Endothelial cell of umbilical vein (primary cell): ENCODE data around the gene L2HGDH. TPM values are rescaled to one million over a fixed set of nuclear protein-coding genes. Genes with fewer than 3 reads are reported as not detected.

ENCODE experiments used
- BruUV-seq: library from RNA; stranded (reverse); fragments of 400-500 nt; replicated peaks from 2 replicates; lab custom pipeline; 2021; lab: Mats Ljungman, UMichigan
- CTCF ChIA-PET: fragments of 300-600, 350-600 bp; sonication (Branson Sonifier 250); formaldehyde crosslinking; loops from one replicate; lab custom pipeline; 2021; ENCODE audit warnings: antibody characterized with exemption, inconsistent platforms; lab: Charles Lee
- POLR2A ChIA-PET: fragments of 300-600, 350-600 bp; sonication (Branson Sonifier 250); formaldehyde crosslinking; loops from one replicate; lab custom pipeline; 2021; ENCODE audit warnings: antibody characterized with exemption, inconsistent platforms; lab: Charles Lee
- DNase-seq: peaks from one replicate; pipeline ENCODE4 v3.0.0-alpha.2; 2011; ENCODE audit warnings: low read depth, low spot score
- FAIRE-seq: peaks from 2 replicates; lab custom pipeline; 2011; peaks lifted over from hg19 to GRCh38; lab: Jason Lieb, UNC
- H2AFZ ChIP-seq: 2 replicates; pipeline ENCODE4 v1.6.0; 2012; ENCODE audit warnings: low read depth, low read length, control low read depth, inconsistent platforms
- H3K27ac ChIP-seq: 2 replicates; pipeline ENCODE4 v1.5.1; 2011; ENCODE audit warnings: low read depth, mild to moderate bottlenecking, control low read depth, low read length, moderate library complexity; ENCODE audit not compliant: insufficient read depth
- H3K27me3 ChIP-seq, 2 experiments: 2 replicates each; pipeline versions ENCODE4 v1.6.0 to v1.6.1; 2011; ENCODE audit warnings: low read length in 2 of 2, mixed read lengths in 1 of 2; ENCODE audit not compliant: control insufficient read depth in 2 of 2, insufficient read depth in 2 of 2
- H3K36me3 ChIP-seq, 2 experiments: 2 replicates in 1 of 2; 3 replicates in 1 of 2; pipeline ENCODE4 v1.5.1; 2011; ENCODE audit warnings: low read length in 2 of 2, mild to moderate bottlenecking in 1 of 2, moderate library complexity in 1 of 2; ENCODE audit not compliant: control insufficient read depth in 2 of 2, insufficient read depth in 2 of 2; ENCODE audit errors: extremely low read depth in 1 of 2
- H3K4me1 ChIP-seq: 3 replicates; pipeline ENCODE4 v1.5.1; 2011; ENCODE audit warnings: mild to moderate bottlenecking, low read length; ENCODE audit not compliant: control insufficient read depth, insufficient read depth; ENCODE audit errors: extremely low read depth
- H3K4me2 ChIP-seq: 2 replicates; pipeline ENCODE4 v1.6.1; 2011; ENCODE audit warnings: low read length, control low read depth, mixed read lengths; ENCODE audit not compliant: insufficient read depth
- H3K4me3 ChIP-seq, 3 experiments: fragments of 200-600 bp in 1 of 3; sonication (generic), shearing (Covaris generic) in 1 of 3; replicated peaks in 1 of 3; 2 replicates each; pipeline ENCODE4 v1.5.1; 2011 to 2016; ENCODE audit warnings: control low read depth in 3 of 3, low read length in 3 of 3, mild to moderate bottlenecking in 2 of 3, inconsistent platforms in 1 of 3, low read depth in 1 of 3, moderate library complexity in 1 of 3; ENCODE audit not compliant: insufficient read depth in 1 of 3
- H3K79me2 ChIP-seq: 2 replicates; pipeline ENCODE4 v1.6.0; 2012; ENCODE audit warnings: low read length, inconsistent platforms; ENCODE audit not compliant: control insufficient read depth, insufficient read depth
- H3K9ac ChIP-seq: replicated peaks from 2 replicates; pipeline ENCODE3; 2011; ENCODE audit warnings: low read length, control low read depth; ENCODE audit not compliant: insufficient read depth; ENCODE audit errors: extremely low read depth
- H3K9me1 ChIP-seq: replicated peaks from 3 replicates; pipeline ENCODE4 v1.6.0; 2011; ENCODE audit warnings: mild to moderate bottlenecking, low read length; ENCODE audit not compliant: control insufficient read depth, insufficient read depth; ENCODE audit errors: extremely low read depth
- H3K9me3 ChIP-seq: replicated peaks from 2 replicates; pipeline ENCODE4 v1.5.1; 2012; ENCODE audit warnings: low read length, inconsistent platforms; ENCODE audit not compliant: control insufficient read depth, insufficient read depth
- H4K20me1 ChIP-seq: replicated peaks from 2 replicates; pipeline ENCODE3; 2011; ENCODE audit warnings: mild to moderate bottlenecking, low read length; ENCODE audit not compliant: control insufficient read depth, insufficient read depth; ENCODE audit errors: extremely low read depth
- EZH2 ChIP-seq: IDR thresholded peaks from 2 replicates; pipeline ENCODE4 v1.6.1; 2012; ENCODE audit warnings: borderline replicate concordance, low read depth, mild to moderate bottlenecking, moderate library complexity, low read length, inconsistent platforms; ENCODE audit not compliant: severe bottlenecking
- FOS ChIP-seq: IDR thresholded peaks from 2 replicates; pipeline ENCODE4 v1.6.1; 2011; ENCODE audit warnings: mild to moderate bottlenecking, low read length, moderate library complexity, borderline replicate concordance; ENCODE audit not compliant: insufficient read depth
- GATA2 ChIP-seq: IDR thresholded peaks from 2 replicates; pipeline ENCODE4 v1.7.0; 2011; ENCODE audit warnings: low read depth, mild to moderate bottlenecking, moderate library complexity, mixed read lengths, low read length; ENCODE audit not compliant: insufficient read length, insufficient read depth
- JUN ChIP-seq: IDR thresholded peaks from 2 replicates; pipeline ENCODE4 v1.6.1; 2011; ENCODE audit warnings: borderline replicate concordance, low read depth; ENCODE audit not compliant: insufficient read length, insufficient read depth
- MAX ChIP-seq: IDR thresholded peaks from 2 replicates; pipeline ENCODE4 v1.6.1; 2011; ENCODE audit not compliant: insufficient read depth, insufficient read length
- MYC ChIP-seq: IDR thresholded peaks from one replicate; pipeline ENCODE4 v1.6.1; 2011; ENCODE audit warnings: mild to moderate bottlenecking, low read depth, low read length
- POLR2A ChIP-seq: IDR thresholded peaks from 2 replicates; pipeline ENCODE4 v1.6.1; 2012; ENCODE audit warnings: low read depth, mild to moderate bottlenecking, control low read depth, low read length
- POLR2AphosphoS5 ChIP-seq: IDR thresholded peaks from 2 replicates; pipeline ENCODE4 v1.6.1; 2012; ENCODE audit warnings: low read depth, mild to moderate bottlenecking, control low read depth, low read length, moderate library complexity; ENCODE audit not compliant: insufficient read depth
- dilution Hi-C: fragments of 300-500 bp; cut with MboI; formaldehyde crosslinking; loops from one replicate; pipeline ENCODE4 v1.15.0; 2019; ENCODE audit warnings: low sequenced_read_pairs; ENCODE audit not compliant: extremely low pct_ligation_motif_present
- intact Hi-C: fragments of 100-400 bp; cut with micrococcal nuclease; formaldehyde crosslinking; loops from one replicate; pipeline ENCODE4 v1.10.0; 2022
- polyA plus RNA-seq, 4 experiments: library from polyadenylated mRNA; depleted of rRNA in 3 of 4; stranded (reverse) in 3 of 4; unstranded in 1 of 4; fragments of >200 nt; gene quantifications; 2 replicates each; pipeline versions ENCODE4 v1.2.1 to v1.2.3, GENCODE V29; 2011 to 2012; ENCODE audit warnings: missing spikeins in 1 of 4
- total RNA-seq: library from RNA; stranded (reverse); gene quantifications from 2 replicates; pipeline ENCODE4 v1.2.3, GENCODE V29; 2021
- TF ChIP-seq, protein P1 (sequence below), 2 donors: IDR thresholded peaks; 1 replicate in 1 of 2; 2 replicates in 1 of 2; pipeline ENCODE4 v1.5.1; 2011; ENCODE audit warnings: low read length in 2 of 2, mild to moderate bottlenecking in 2 of 2, moderate library complexity in 2 of 2, control low read depth in 1 of 2, inconsistent platforms in 1 of 2, low read depth in 1 of 2; ENCODE audit not compliant: insufficient read depth in 1 of 2; ENCODE audit errors: extremely low read depth in 1 of 2

The L2HGDH gene
- total and polyA plus RNA-seq, 2 donors (not counting 3 experiments of a cell fraction or from before 2014, with no cell fraction given), result 2.5 to 5.3 TPM

- Histone ChIP-seq H3K27me3 (no peaks in the 10 kb centered on the region), H2AFZ (no peak overlapping the region), H3K79me2 (no peaks in the 10 kb centered on the region), H3K9me1 (no peaks in the 10 kb centered on the region), H3K4me1 (no peaks in the 10 kb centered on the region), H3K27ac (no peak overlapping the region), H3K9ac (no peak overlapping the region), H3K36me3 (no peaks in the 10 kb centered on the region), H3K4me3 (no peak overlapping the region), H3K4me2 (no peak overlapping the region), H3K9me3 (no peaks in the 10 kb centered on the region), H4K20me1 (no peaks in the 10 kb centered on the region)
- CTCF ChIA-PET, result no interaction called here
- no peak for TF ChIP-seq EZH2
- TF ChIP-seq, protein P1, sequence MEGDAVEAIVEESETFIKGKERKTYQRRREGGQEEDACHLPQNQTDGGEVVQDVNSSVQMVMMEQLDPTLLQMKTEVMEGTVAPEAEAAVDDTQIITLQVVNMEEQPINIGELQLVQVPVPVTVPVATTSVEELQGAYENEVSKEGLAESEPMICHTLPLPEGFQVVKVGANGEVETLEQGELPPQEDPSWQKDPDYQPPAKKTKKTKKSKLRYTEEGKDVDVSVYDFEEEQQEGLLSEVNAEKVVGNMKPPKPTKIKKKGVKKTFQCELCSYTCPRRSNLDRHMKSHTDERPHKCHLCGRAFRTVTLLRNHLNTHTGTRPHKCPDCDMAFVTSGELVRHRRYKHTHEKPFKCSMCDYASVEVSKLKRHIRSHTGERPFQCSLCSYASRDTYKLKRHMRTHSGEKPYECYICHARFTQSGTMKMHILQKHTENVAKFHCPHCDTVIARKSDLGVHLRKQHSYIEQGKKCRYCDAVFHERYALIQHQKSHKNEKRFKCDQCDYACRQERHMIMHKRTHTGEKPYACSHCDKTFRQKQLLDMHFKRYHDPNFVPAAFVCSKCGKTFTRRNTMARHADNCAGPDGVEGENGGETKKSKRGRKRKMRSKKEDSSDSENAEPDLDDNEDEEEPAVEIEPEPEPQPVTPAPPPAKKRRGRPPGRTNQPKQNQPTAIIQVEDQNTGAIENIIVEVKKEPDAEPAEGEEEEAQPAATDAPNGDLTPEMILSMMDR (IDR thresholded peaks at IDR 0.05; ENCODE audit: extremely low read depth in 1 of 2, insufficient read depth in 1 of 2, low read depth in 1 of 2, low read length in 2 of 2), result no peak
- TF ChIP-seq MYC, result no peak
- no peak for TF ChIP-seq JUN
- no peak for TF ChIP-seq FOS
- intact Hi-C loops, result no loop called here
- DNase-seq (no peak), FAIRE-seq (no peak)
- dilution Hi-C loops, result no loop called here
- POLR2A ChIA-PET, result no interaction called here
- no TSS peak for BruUV-seq
Measured at GRCh38 chr14:50285861-50286260, 26.2 kb downstream of the L2HGDH start.

DNA sequence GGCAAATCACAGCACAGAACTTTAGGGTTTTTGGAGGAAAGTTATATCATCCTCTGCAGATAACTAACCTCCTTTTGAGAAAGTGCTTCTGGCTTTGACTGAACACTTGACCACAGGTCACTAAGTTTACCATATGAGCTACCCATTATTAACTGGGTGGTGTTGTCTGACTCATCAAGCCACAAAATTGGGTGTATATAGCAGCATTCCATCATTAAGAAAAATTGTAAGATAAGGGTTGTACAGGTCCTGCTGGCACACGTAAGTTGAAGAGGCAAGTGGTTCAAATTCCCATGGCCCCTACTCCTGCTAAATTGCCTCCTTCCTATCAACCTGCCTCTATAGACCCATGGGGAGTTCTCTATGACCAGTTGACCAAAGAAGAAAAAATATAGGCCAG, 39.5 kb downstream of the L2HGDH start:
- Histone ChIP-seq H3K4me1 (no peaks in the 10 kb centered on the region), H3K9me3 (no peaks in the 10 kb centered on the region), H3K27ac (no peak overlapping the region), H3K9me1 (no peaks in the 10 kb centered on the region), H4K20me1 (no peaks in the 10 kb centered on the region), H3K79me2 (no peaks in the 10 kb centered on the region), H2AFZ (no peak overlapping the region), H3K27me3 (no peaks in the 10 kb centered on the region), H3K36me3 (no peaks in the 10 kb centered on the region), H3K9ac (no peak overlapping the region), H3K4me2 (no peak overlapping the region), H3K4me3 (no peak overlapping the region)
- DNase-seq (no peak), FAIRE-seq (no peak)
- dilution Hi-C loops, result no loop called here
- intact Hi-C loops, result no loop called here
- TF ChIP-seq FOS, result no peak
- TF ChIP-seq GATA2, result no peak
- no peak for TF ChIP-seq MAX
- TF ChIP-seq POLR2A, result no peak
- no peak for TF ChIP-seq MYC
- no peak for TF ChIP-seq EZH2
- TF ChIP-seq POLR2AphosphoS5, result no peak
- no peak for TF ChIP-seq JUN
- TF ChIP-seq, protein P1 (IDR thresholded peaks at IDR 0.05; ENCODE audit: extremely low read depth in 1 of 2, insufficient read depth in 1 of 2, low read depth in 1 of 2, low read length in 2 of 2), result no peak
- CTCF ChIA-PET, result no interaction called here
- no TSS peak for BruUV-seq
- POLR2A ChIA-PET, result no interaction called here
